ENCODE measurements around the gene CD8B2. TPM values are rescaled to one million over a fixed set of nuclear protein-coding genes. Genes with fewer than 3 reads are reported as not detected.

Gene CD8B2
- total RNA-seq, 1 experiment from 2014 or later: not detected

DNA sequence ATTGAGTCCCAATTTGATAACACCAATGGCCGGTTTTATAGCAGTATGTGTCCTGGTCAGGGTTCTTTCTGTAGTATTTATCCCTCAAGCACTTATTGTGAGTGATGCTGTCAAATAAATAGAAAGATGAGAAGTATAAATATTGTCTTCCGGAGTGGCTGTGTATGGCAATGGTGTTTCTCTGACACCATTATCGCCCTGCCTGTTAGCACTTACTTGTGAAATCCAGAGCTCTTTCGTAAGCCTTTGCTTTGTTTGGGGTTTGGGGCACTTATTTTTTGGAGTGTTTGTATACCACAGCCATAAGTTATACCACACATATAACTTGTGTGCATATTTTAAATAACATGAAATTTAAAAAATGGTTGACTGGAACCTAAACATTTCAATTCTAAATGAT, 29.3 kb downstream of the CD8B2 start:
- H2BK12ac ChIP-seq (ENCODE audit: insufficient read length, low read depth, low read length): no peak overlapping the region
- Mint-ChIP-seq H3K4me1 (0 out of 4 replicates have a peak, but pooled peaks cover 0 to 3% of the 10 kb centered on the region in 2 experiments), H3K27me3 (ENCODE audit: low read depth) (peaks cover 2% of the 10 kb centered on the region; the same call in 1 of the 2 replicates), H3K27ac (no peak overlapping the region), H3K36me3 (ENCODE audit: insufficient read depth in 1 of 3, low read depth in 3 of 3) (no peaks in the 10 kb centered on the region), H3K4me3 (no peak overlapping the region), H3K9me3 (peaks cover 1 to 2% of the 10 kb centered on the region in 2 experiments; a peak in 2 of 5 replicates)
- no peak overlapping the region for H2BK5ac ChIP-seq (ENCODE audit: insufficient read length, low read length)
- no peaks in the 10 kb centered on the region for H3K79me1 ChIP-seq (ENCODE audit: insufficient read depth, low read depth, low read length, poor library complexity, severe bottlenecking)
- no peaks in the 10 kb centered on the region for H4K20me1 ChIP-seq (ENCODE audit: control insufficient read depth, insufficient read depth, insufficient read length)
- TF ChIP-seq, protein P1, sequence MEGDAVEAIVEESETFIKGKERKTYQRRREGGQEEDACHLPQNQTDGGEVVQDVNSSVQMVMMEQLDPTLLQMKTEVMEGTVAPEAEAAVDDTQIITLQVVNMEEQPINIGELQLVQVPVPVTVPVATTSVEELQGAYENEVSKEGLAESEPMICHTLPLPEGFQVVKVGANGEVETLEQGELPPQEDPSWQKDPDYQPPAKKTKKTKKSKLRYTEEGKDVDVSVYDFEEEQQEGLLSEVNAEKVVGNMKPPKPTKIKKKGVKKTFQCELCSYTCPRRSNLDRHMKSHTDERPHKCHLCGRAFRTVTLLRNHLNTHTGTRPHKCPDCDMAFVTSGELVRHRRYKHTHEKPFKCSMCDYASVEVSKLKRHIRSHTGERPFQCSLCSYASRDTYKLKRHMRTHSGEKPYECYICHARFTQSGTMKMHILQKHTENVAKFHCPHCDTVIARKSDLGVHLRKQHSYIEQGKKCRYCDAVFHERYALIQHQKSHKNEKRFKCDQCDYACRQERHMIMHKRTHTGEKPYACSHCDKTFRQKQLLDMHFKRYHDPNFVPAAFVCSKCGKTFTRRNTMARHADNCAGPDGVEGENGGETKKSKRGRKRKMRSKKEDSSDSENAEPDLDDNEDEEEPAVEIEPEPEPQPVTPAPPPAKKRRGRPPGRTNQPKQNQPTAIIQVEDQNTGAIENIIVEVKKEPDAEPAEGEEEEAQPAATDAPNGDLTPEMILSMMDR (conservative IDR thresholded peaks at IDR 0.05): no peak
- no peak overlapping the region for H2AK5ac ChIP-seq (ENCODE audit: insufficient read length, low read length)
- H4K8ac ChIP-seq (replicated peaks; ENCODE audit: insufficient read length, low read depth, low read length): no peak overlapping the region
- no peak overlapping the region for H4K91ac ChIP-seq (ENCODE audit: insufficient read length, low read depth, low read length)
- no peak overlapping the region for H3K4me2 ChIP-seq (ENCODE audit: insufficient read depth, insufficient read length, low read length)
- H3K14ac ChIP-seq (ENCODE audit: insufficient read depth, low read length): no peak overlapping the region
- H3K56ac ChIP-seq (ENCODE audit: insufficient read length, low read depth, low read length): no peak overlapping the region
- no peaks in the 10 kb centered on the region for H3K9me3 ChIP-seq (ENCODE audit: control insufficient read depth, low read depth, low read length)
- WGBS (ENCODE audit: extremely low coverage, insufficient read length, low lambda C conversion rate): no CpG with 5 or more reads among the region's 4 CpGs
- H3K27ac ChIP-seq (ENCODE audit: insufficient read length, low read depth, low read length): no peak overlapping the region
- H3K4me1 ChIP-seq (ENCODE audit: insufficient read depth, low read length): no peaks in the 10 kb centered on the region
- no peak overlapping the region for H3K18ac ChIP-seq (ENCODE audit: insufficient read length, low read depth, low read length)
- H2BK120ac ChIP-seq (ENCODE audit: low read depth, low read length, poor library complexity, severe bottlenecking): no peak overlapping the region
- H2BK15ac ChIP-seq (ENCODE audit: low read depth, low read length): no peak overlapping the region; the same call in 1 of the 2 replicates
- no peak overlapping the region for H3T11ph ChIP-seq (ENCODE audit: low read length)
- H3K23ac ChIP-seq (ENCODE audit: insufficient read length, low read depth, low read length): no peak overlapping the region
- H3K23me2 ChIP-seq (ENCODE audit: insufficient read length, low read depth, low read length, poor library complexity, severe bottlenecking): no peaks in the 10 kb centered on the region
- no peak for DNase-seq
- no peak overlapping the region for H4K5ac ChIP-seq (ENCODE audit: insufficient read length, low read depth, low read length)
- no peak overlapping the region for H3K4ac ChIP-seq (ENCODE audit: low read depth, low read length)
- no peaks in the 10 kb centered on the region for H3K27me3 ChIP-seq (ENCODE audit: insufficient read depth, low read length)
- H2BK20ac ChIP-seq (ENCODE audit: low read depth, low read length, poor library complexity, severe bottlenecking): no peak overlapping the region
- H2AFZ ChIP-seq (ENCODE audit: low read length): no peak overlapping the region
- H3K79me2 ChIP-seq (ENCODE audit: insufficient read depth, low read length): no peaks in the 10 kb centered on the region
- no peak overlapping the region for H3K9ac ChIP-seq (ENCODE audit: extremely low read depth, insufficient read length, low read length)
